Calu3 (cell line): ENCODE results near the gene PRR7. TPM values are rescaled to one million over a fixed set of nuclear protein-coding genes. Genes with fewer than 3 reads are reported as not detected.
"Not testable (repeated sequence)": the region's sequence is repeated elsewhere in the genome, so short reads cannot be mapped to it uniquely, and the experiment has no call there.

Experiments used
- BruUV-seq: library from RNA; stranded (reverse); fragments of 400-500 nt; replicated peaks from 2 replicates; lab custom pipeline; 2021; lab: Mats Ljungman, UMichigan
- CTCF ChIA-PET: fragments of 300-600 bp; sonication (Branson Sonifier 250); formaldehyde crosslinking; loops from one replicate; lab custom pipeline; 2022; ENCODE audit warnings: antibody characterized with exemption; lab: Charles Lee
- DNase-seq: peaks from one replicate; pipeline ENCODE4 v3.0.0; 2022
- H3K27ac Mint-ChIP-seq: one replicate; pipeline ENCODE4 v1.8.0; 2022; ENCODE audit warnings: mixed read lengths; ENCODE audit not compliant: unreplicated experiment
- H3K27me3 Mint-ChIP-seq: one replicate; pipeline ENCODE4 v1.8.0; 2022; ENCODE audit warnings: mixed read lengths; ENCODE audit not compliant: unreplicated experiment
- H3K36me3 Mint-ChIP-seq: one replicate; pipeline ENCODE4 v1.8.0; 2022; ENCODE audit warnings: mild to moderate bottlenecking, moderate library complexity, mixed read lengths; ENCODE audit not compliant: insufficient read depth, unreplicated experiment
- H3K4me1 Mint-ChIP-seq: one replicate; pipeline ENCODE4 v1.8.0; 2022; ENCODE audit warnings: mild to moderate bottlenecking, low read depth, mixed read lengths; ENCODE audit not compliant: unreplicated experiment
- H3K4me3 Mint-ChIP-seq: one replicate; pipeline ENCODE4 v1.8.0; 2022; ENCODE audit warnings: mild to moderate bottlenecking, low read depth, moderate library complexity, mixed read lengths; ENCODE audit not compliant: unreplicated experiment
- H3K9me3 Mint-ChIP-seq: one replicate; pipeline ENCODE4 v1.8.0; 2022; ENCODE audit warnings: low read depth, mixed read lengths; ENCODE audit not compliant: unreplicated experiment
- CTCF ChIP-seq: fragments of 200-600 bp; IDR thresholded peaks from one replicate; pipeline ENCODE4 v1.8.0; 2022; ENCODE audit warnings: antibody characterized with exemption; ENCODE audit not compliant: unreplicated experiment
- intact Hi-C: fragments of 100-400 bp; cut with micrococcal nuclease; formaldehyde crosslinking; loops from one replicate; pipeline ENCODE4 v1.10.0; 2022; ENCODE audit not compliant: unreplicated experiment
- total RNA-seq: library from RNA; stranded (reverse); gene quantifications from 2 replicates; pipeline ENCODE4 v1.2.3, GENCODE V29; 2022

Gene PRR7
- total RNA-seq, 1 experiment from 2014 or later = 25.2 TPM

DNA sequence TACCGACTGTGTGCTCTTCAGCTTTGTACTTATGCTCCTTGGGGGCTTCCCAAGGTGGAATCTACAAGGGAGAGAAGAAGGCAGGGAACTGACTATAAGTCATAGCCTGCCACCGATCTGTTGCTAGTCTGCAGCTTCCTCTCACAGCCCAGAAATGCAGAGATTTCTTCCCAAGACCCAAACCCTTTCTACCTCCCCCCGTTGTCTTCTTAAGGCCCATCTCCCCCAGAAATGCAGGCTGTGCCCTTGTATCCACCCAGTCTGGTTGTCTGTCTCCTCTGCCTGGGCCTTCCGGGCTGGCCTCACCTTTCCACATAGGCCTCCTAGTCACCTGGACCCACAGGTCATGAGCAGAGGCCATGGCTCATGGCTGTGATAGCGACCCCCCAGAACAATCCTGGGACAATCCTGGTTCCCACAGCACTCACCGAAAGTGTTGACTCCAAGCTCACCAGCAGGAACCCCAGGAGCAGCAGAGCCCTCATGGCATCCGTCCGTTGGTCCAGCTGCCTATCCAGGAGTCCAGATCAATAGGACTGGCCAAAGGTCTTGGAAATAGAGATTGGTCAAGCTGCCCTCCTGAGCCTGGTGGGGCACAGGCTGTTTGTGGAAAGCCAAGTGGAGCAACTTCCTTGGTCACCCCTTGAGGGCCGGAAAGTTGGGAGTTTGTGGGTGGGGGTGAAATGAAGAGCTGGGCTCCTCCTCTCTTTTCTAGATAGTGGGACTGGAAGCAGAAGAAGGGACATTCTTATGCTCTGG, 37.4 kb upstream of the PRR7 start, which contains the start of gene F12:
Gene F12 (minus strand): TSS at position 522 of the 759 bp plus-strand sequence. CDS start 37 bp downstream, at position 485.
- BruUV-seq = no TSS peak
- peaks cover 9% of the 10 kb centered on the region for H3K4me1 Mint-ChIP-seq
- CTCF ChIA-PET = interaction anchor here (0.5 to 1.2 kb wide), 3 partner anchors 9 to 43 kb away, joined by 3 to 6 read pairs (median 4); no protein-coding TSS in a partner anchor
- H3K36me3 Mint-ChIP-seq = peaks cover 12% of the 10 kb centered on the region
- H3K4me3 Mint-ChIP-seq = no peak within 1 kb of the TSS
- H3K27ac Mint-ChIP-seq = no peak within 1 kb of the TSS
- intact Hi-C loops = no loop called here
- DNase-seq = no peak
- H3K27me3 Mint-ChIP-seq = no peaks in the 10 kb centered on the region
- TF ChIP-seq CTCF = no peak
- no peaks in the 10 kb centered on the region for H3K9me3 Mint-ChIP-seq

GRCh38 chr5:177410575-177410974, 36.0 kb upstream of the PRR7 start:
- Mint-ChIP-seq H3K4me3 (no peak overlapping the region), H3K27me3 (no peaks in the 10 kb centered on the region), H3K9me3 (no peaks in the 10 kb centered on the region), H3K4me1 (no peaks in the 10 kb centered on the region), H3K36me3 (no peaks in the 10 kb centered on the region), H3K27ac (no peak overlapping the region)
- CTCF ChIA-PET = interaction anchor here (1.2 kb wide), 1 partner anchor 21 kb away, joined by 3 read pairs; no protein-coding TSS in a partner anchor
- no peak for DNase-seq
- BruUV-seq = no TSS peak
- intact Hi-C loops = no loop called here
- no peak for TF ChIP-seq CTCF

- no peaks in the 10 kb centered on the region for H3K27me3 Mint-ChIP-seq
- H3K36me3 Mint-ChIP-seq = no peaks in the 10 kb centered on the region
- no peak for DNase-seq
- H3K9me3 Mint-ChIP-seq = no peaks in the 10 kb centered on the region
- no peaks in the 10 kb centered on the region for H3K4me1 Mint-ChIP-seq
- H3K4me3 Mint-ChIP-seq = no peak overlapping the region
- no peak overlapping the region for H3K27ac Mint-ChIP-seq
- BruUV-seq = no TSS peak
- intact Hi-C loops = no loop called here
- CTCF ChIA-PET = no interaction called here
- no peak for TF ChIP-seq CTCF
Measured at GRCh38 chr5:177412603-177413233, 33.9 kb upstream of the PRR7 start.

DNA sequence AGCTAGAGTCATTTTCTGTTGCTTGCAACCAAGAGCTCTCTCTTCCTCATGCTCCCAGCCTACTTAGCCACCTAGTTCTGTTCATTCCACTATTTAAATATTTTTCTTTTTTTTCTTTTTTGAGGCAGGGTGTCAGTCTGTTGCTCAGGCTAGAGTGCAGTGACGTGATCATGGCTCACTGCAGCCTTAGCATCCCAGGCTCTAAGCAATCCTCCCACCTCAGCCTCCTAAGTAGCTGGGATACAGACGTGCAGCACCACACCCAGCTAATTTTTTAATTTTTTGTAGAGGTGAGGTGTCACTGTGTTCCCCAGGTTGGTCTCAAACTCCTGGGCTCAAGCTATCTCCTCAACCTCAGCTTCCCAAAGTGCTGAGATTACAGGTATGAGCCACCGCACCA, 32.1 kb upstream of the PRR7 start:
- intact Hi-C loops = no loop called here
- CTCF ChIA-PET = no interaction called here
- H3K9me3 Mint-ChIP-seq = no peaks in the 10 kb centered on the region
- no peak overlapping the region for H3K4me3 Mint-ChIP-seq
- no peak overlapping the region for H3K27ac Mint-ChIP-seq
- no peak for DNase-seq
- H3K36me3 Mint-ChIP-seq = no peaks in the 10 kb centered on the region
- H3K27me3 Mint-ChIP-seq = no peaks in the 10 kb centered on the region
- TF ChIP-seq CTCF = no peak
- no peaks in the 10 kb centered on the region for H3K4me1 Mint-ChIP-seq
- no TSS peak for BruUV-seq

GRCh38 chr5:177417081-177417480, 29.5 kb upstream of the PRR7 start:
- H3K27ac Mint-ChIP-seq, H3K36me3 Mint-ChIP-seq, H3K9me3 Mint-ChIP-seq, H3K4me1 Mint-ChIP-seq, intact Hi-C loops, DNase-seq, BruUV-seq, H3K4me3 Mint-ChIP-seq, H3K27me3 Mint-ChIP-seq: not testable (repeated sequence)
- CTCF ChIA-PET = interaction anchor here (0.8 to 1.5 kb wide), 3 partner anchors 13 to 38 kb away, joined by 3 to 10 read pairs (median 4); no protein-coding TSS in a partner anchor
